GM21528 (cell line): ENCODE measurements around the gene CCNYL1.
"Not testable (repeated sequence)": the region's sequence is repeated elsewhere in the genome, so short reads cannot be mapped to it uniquely, and the experiment has no call there.

Experiments
- ATAC-seq: cut with Tn5 transposase; IDR thresholded peaks from one replicate; pipeline ENCODE4 v1.9.1; 2021; ENCODE audit warnings: mild to moderate bottlenecking, moderate library complexity; ENCODE audit not compliant: unreplicated experiment, low FRiP score

CCNYL1 gene

DNA sequence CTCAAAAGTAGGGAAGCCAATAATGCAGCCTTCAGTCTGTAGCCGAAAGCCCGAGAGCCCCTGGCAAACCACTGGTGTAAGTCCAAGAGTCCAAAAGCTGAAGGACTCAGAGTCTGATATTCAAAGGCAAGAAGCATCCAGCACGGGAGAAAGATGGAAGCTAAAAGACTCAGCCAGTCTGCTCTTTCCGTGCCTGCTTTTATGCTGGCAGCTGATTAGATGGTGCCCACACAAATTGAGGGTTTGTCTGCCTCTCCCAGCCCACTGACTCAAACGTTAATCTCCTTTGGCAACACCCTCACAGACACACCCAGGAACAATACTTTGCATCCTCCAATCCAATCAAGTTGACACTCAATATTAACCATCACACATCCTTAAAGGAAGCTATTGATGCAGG is 14.5 kb upstream of the CCNYL1 start:
- not testable (repeated sequence) for ATAC-seq

DNA sequence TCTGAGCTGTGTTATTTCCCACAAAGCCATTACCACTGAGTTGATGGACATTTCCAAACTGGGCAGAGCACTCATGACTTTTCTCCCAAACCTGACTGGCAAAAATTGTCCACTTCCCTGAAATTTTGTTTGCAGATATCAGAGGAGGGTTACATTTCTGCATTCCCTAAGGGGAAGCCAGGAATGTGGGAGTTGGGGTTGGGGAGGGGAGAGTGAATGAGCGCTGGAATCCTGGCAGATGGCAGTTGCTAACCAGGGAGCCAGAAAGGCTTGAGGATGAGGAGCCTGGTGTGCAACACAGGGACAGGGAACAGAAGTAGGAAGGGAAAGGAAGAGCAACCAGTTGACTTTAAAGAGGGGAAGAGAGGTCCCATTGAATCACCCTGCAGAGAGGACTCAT is 14.0 kb upstream of the CCNYL1 start:
- ATAC-seq: no peak

DNA sequence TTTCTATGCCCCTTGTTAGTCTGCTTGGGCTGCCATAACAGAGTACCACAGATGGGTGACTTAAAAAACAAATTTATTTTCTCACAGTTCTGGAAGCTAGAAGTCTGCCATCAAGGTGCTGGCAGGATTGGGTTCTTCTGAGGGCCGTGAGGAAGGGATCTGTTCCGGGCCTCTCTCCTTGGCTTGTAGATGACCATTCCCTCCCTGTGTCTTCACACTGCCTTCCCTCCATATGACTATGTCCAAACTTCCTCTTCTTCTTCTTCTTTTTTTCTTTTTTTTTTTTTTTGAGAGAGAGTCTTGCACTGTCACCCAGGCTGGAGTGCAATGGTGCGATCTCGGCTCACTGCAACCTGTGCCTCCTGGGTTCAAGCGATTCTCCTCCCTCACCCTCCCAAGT is 13.1 kb upstream of the CCNYL1 start:
- no peak for ATAC-seq

DNA sequence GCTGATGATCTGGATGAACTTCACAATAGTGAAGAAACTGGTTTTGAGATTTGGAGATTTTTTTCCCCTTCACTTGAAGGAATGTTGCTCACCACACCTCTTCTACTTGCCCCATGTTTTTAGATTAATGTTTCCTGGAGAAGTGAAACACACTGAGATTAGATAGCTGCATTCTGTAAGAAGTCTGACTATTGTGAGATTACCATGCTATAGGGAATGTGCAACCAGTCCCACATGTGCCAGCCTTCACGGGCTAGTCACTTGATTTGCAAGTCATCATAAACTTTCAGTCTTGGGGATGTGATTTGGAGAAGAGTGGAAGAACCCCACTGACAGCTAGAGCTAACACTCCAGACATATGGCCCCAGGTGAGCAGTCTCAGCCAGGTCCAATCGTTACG is 7.4 kb upstream of the CCNYL1 start:
- no peak for ATAC-seq

DNA sequence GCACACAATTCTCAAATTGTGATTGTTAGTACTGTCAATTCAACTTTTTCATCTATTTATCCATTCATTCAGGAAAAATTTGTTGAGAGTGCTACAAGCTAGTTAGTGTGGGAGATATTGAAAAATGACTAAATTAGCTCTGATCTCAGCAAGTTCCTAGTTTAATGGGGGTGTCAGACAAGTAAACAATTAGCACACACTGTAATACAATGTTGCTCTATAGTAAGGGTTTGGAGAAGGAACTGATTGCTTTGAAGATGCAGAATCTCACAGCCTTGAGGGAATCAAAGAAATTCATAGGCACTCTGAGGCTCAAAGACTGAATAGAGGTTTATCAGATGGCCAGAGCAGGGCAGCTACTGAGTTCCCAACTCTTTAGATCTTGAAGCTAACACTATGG is 6.8 kb upstream of the CCNYL1 start:
- ATAC-seq: no peak

DNA sequence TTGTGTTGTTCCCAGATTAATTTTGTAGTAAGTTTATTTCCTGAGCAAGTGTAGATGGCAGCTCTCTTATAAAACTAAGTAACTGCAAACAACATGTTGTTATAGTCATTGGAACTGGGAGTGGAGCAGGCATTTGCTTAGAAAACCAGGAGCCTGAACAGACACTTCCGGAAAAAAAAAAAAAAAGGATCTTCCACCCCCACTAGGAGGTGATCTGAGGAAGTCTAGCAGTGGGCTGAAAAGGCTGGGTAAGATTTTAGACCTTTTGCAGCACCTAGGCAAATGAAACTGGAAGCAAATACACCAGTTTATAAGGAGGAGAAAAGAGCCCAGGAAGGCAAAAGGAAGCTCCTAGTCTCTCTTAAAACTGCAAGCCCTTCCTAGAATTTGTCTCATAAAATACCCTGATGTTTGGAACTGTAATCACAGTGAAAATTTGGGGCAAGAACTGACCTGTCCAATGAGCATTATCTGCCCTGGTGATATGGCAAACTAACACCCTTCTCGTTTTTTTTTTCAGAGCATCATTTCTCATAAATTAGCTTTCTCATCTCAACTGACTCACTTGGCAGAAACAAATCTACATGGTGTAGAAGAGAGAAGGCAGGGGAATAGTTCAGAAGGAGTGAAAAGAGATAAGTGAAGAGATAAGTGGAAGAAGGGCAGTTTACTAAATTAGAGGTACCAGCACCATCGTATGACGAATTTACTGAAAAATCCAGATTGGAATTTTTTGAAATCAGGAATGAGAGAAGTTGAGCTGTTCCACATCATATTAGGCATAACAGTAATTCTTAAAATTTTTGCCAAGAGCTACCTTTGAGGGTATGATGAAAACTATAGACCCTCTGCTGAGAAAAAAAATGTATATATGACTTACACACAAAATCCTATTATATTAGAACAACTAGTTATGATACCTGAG is 4.2 kb upstream of the CCNYL1 start:
- no peak for ATAC-seq

DNA sequence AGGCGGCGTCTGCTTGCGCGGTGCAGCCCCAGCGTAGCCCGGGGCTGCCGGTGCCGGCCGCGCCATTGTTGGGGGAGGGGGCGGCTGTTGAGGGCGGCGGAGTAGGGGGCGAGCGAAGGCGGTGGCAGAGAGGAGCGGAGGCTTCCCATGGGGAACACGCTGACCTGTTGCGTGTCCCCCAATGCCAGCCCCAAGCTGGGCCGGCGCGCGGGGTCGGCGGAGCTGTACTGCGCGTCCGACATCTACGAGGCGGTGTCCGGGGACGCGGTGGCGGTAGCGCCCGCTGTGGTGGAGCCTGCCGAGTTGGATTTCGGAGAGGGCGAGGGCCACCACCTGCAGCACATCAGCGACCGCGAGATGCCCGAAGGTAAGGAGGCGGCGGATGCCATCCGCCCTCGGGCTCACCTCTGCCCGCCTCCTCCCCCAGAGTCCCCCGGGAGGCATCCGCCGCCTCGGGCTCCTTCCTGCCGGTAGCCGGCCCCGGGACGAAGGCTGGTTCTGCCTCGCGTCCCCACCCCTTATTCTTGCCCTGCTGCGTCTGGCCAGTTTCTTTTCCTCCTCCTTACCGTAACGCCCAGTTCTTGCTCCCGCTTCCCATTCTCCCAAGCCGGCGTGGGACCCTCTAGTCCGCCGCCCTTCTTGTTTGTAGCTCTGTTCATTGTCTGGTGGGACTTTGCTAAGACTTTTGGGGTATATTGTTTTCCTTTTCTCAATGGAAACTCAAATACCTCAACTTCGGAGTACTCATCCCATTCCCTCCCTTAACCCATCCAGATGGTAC is 500 bp downstream of the CCNYL1 start:
- ATAC-seq: peak; percentile 33

DNA sequence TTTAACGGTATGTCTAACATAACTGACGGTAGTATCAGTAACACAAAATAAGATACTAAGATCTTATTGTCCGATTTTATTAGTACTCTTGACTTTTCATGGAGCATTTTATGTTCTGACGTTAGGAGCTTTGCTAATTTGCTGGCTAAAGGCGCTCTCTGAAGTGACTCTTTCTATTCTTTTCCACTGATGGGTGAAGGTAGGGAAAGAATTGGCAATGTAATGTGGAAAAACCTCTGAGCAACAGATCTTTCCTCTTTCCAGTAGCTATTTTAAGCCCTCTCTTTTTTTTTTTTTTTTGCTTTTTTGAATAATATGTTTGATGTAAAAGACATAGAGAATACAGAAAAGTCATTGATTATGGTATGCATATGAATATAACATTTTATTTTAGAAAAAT is 4.6 kb downstream of the CCNYL1 start:
- ATAC-seq: no peak

DNA sequence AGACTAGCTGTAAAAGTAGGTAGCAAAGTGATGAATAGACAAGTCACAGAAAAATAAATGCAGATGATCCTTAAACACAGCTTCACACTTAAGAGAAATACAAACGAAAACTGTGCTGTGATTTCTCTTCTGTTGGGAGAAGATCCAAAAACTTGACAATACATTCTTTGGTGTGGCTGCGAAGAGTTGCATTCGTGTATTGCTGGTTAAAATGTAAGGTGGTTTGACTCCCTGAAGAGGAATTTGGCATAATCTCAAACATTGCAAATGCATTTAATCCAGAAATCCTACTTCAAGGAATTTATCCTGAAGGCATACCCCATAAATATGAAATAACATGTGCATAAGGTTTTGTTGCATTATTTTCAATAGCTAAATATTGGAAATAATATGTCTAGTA is 7.1 kb downstream of the CCNYL1 start:
- no peak for ATAC-seq

DNA sequence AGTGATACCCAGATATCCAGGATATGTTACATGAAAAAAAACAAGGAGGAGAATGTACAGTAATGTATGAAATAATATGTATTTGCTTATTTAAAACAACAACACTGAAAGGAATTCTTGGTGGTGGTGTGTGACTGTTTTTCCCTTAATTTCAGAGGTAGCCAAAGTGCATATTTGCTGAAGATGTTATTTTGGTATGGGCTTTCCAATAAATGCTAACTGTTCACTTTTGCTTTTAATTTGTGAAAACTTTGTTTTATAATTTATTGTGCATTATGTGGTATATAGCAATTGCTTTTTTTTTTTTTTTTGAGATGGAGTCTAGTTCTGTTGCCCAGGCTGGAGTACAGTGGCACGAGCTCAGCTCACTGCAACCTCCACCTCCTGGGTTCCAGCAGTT is 7.6 kb downstream of the CCNYL1 start:
- no peak for ATAC-seq

DNA sequence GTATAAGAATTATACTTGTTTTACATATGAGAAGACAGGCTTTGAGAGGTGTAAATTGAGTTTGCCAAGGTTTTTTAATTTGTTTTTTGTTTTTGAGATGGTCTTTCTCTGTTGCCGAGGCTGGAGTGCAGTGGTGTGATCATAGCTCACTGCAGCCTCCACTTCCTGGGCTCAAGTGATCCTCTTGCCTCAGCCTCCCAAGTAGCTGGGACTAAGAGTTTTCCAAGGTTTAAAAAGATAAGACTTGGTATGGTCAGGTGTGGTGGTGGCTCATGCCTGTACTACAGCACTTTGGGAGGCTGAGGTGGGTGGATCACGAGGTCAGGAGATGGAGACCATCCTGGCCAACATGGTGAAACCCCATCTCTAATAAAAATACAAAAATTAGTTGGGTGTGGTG is 8.2 kb downstream of the CCNYL1 start:
- not testable (repeated sequence) for ATAC-seq

DNA sequence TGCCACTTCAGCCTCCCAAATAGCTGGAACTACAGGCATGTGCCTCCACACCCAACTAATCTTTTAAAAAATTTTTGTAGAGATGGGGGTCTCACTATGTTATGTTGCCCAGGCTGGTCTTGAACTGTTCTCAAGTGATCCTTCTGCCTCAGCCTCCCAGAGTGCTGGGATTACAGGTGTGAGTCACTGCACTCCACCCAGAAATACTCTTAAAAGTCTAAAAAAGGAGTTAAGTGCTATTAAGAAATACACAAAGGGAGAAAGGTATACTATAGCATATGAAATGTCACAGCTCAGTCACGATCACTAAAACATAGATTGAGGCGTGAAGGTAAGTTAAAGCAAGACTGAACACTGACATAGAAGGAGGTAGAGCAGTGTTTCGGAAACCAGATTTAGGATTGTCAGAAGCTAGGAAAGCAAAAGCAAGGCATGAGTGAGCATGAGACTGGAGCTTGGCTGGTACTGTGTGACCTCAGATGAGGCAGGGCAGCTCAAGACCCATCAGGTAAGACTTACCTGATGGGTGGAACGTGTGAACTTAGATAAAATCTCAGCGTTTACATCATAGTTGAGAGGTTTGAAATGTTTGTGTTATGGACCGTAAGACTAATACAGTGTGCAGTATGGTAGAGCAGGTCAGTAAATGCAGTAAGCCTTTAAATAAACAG is 9.2 kb downstream of the CCNYL1 start:
- ATAC-seq: no peak

DNA sequence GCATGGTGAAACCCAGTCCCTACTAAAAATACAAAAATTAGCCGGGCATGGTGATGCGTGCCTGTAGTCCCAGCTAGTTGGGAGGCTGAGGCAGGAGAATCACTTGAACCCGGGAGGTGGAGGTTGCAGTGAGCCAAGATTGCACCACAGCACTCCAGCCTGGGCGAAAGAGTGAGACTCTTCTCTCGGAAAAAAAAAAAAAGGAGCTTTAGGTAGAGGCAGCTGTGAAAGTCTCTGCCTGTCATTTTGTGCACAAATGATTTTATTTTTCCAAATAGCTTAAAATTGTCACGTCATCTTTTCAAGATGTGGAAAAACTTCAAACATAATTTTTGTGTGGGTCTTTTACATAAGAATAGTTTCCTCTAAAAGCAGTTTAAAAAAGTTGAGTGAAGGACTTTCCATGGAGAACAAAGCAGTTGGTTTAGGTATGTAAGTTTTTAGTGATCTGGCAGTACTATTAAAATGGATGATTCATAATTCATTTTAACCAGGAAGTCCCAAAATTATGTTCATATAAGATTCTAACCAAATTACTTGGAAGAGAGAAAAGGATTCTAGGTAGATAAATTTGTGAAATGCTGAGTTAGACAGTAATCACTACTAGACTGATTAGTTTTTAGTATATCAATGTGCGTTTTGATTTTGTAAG is 11.5 kb downstream of the CCNYL1 start:
- no peak for ATAC-seq

DNA sequence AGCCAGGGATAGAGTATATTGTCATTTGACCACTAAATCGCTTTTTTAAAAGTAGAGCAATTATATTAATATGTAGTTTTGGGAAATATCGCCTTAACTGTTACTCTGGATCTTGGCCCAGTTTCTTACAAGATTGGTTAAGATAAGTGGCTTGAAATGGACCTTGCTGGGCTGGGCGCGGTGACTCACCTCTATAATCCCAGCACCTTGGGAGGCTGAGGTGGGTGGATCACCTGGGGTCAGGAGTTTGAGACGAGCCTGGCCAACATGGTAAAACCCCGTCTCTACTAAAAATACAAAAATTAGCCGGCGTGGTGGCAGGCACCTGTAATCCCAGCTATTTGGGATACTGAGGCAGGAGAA is 12.0 kb downstream of the CCNYL1 start:
- ATAC-seq: not testable (repeated sequence)

DNA sequence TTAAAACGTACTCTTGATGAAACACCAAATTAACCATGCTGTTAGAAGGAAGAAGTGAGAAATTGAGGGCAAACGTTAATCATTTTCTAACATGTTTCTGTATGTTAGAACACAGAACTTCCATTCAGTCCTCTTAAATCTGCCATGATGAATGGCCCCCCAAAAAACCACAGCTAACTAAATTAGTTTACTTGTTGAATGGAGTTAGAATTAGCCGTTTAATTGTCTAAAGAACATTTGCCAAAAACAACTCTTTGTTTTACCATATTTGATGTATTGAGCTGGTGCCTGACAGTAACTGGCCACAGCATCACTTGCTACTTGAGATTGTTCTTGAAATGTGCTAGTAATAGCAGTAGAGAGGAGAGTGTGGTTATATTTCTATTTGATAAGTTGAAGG is 12.7 kb downstream of the CCNYL1 start:
- ATAC-seq: no peak

DNA sequence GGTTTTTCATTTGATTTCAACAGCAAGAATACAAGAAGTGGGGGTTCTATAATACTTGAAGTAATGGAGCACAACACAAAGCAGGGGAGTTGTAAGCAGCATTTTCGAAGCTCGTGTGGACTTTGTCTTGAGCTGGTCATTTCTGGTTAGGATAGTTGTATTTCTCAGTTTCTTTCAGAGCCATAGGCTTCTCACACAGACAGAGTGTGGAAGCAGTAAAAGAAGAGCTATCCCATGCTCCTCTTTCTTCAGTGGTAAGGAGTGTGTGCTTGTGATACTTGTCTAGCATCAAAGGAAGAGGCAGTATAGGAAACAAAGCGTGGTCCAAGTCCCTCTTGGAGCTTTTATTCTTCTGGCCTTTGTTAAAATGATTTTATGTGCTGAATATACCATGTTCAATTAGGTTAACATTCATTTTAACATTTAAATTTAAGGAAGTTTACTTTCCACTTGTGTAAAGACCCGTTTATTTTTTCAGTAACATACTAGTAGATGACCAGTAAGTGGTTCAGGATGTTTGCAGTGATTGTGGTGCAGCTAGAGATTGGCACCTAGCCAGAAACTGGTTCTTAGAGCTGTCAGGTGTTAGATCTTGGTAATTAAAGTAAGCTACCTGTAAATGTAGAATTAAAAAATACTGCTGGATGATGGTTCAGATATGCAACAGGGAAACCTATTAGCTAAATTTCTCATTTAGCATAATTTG is 14.6 kb downstream of the CCNYL1 start:
- ATAC-seq: no peak

DNA sequence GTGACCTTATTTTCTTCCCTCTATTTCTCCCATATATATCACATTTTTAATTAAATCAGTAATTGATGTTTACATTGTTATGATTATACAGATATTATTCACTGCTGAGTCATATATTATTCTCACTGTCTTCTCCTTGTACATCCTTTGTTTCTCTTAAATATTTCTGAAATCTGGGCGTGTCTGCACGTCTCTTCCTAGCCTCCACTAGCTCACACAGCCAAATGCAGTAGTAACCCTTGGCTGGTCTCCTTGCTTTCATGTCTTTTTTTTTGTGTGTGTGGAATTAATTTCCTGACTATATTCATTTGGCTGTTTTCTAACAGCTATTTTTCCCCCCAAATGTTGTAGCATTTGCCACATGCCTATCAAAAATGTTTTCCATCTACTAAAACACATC is 15.8 kb downstream of the CCNYL1 start:
- ATAC-seq: no peak

DNA sequence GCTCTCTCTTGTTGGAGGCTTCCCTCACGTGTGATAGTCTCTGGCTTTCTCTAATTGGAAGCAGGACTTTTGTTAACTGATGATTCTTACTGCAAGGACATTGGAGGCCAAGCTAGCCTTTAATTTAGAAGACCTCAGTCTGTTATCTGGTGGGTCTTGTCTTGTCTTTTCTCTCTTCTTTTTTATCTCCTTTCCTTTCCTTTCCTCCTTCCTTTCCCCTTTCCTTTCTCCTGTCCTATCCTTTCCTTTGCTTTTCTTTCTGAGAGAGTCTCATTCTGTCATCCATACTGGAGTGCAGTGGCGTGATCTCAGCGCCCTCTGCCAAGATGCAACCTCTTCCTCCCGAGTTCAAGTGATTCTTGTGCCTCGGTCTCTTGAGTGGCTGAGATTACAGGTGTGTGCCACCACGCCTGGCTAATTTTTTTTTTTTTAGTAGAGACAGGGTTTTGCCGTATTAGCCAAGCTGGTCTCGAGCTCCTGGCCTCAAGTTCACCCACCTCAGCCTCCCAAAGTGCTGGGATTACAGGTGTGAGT is 18.1 kb downstream of the CCNYL1 start:
- ATAC-seq: no peak

DNA sequence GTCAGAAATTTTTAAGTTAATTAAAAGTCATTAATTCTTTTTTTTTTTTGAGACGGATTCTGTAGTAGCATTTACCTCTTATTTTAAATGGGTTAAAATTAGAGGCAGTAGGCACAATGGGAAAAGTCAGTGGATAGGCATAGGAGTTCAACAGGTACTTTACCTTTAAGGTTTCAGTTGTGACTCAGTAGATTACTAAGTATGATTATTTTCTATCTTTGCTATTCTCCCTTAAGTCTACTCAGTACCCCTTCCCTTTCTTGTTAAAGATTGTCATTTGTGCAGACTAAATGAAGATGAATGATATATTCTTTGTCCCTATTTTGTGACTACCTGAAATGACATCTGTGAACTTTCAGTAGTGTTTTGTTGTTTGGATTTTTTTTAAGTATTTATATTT is 19.7 kb downstream of the CCNYL1 start:
- no peak for ATAC-seq
